A549 (cell line): ENCODE results near the gene BST2.

Experiments
- CTCF ChIP-seq: fragments of >200 bp; sonication (Bioruptor Twin); formaldehyde crosslinking; IDR thresholded peaks from 3 replicates; pipeline ENCODE4 v1.5.1; 2016
- FOSL2 ChIP-seq, 2 experiments: fragments of 450-650 bp in 1 of 2; fragments of >200 bp in 1 of 2; sonication (Bioruptor Twin) in 1 of 2; formaldehyde crosslinking; IDR thresholded peaks; 2 replicates each; pipeline versions ENCODE4 v1.5.0 to v1.6.1; 2016 to 2020; ENCODE audit warnings: mild to moderate bottlenecking in 1 of 2, moderate library complexity in 1 of 2
- MAFK ChIP-seq: fragments of 450-650 bp; IDR thresholded peaks from 2 replicates; pipeline ENCODE4 v1.6.1; 2014; ENCODE audit not compliant: partially characterized antibody
- MAX ChIP-seq: IDR thresholded peaks from 2 replicates; pipeline ENCODE4 v1.6.1; 2012
- POLR2AphosphoS2 ChIP-seq: conservative IDR thresholded peaks from 2 replicates; pipeline ENCODE4 v1.6.1; 2012; ENCODE audit warnings: low read length, improper control_type of control experiment, inconsistent platforms
- RAD21 ChIP-seq, 2 experiments: fragments of >200 bp in 1 of 2; sonication (Bioruptor Twin) in 1 of 2; formaldehyde crosslinking in 1 of 2; IDR thresholded peaks in 1 of 2; conservative IDR thresholded peaks in 1 of 2; 2 replicates in 1 of 2; 3 replicates in 1 of 2; pipeline ENCODE4 v1.6.1; 2012 to 2018; ENCODE audit warnings: inconsistent platforms in 1 of 2
- RCOR1 ChIP-seq: fragments of 150-350 bp; IDR thresholded peaks from 2 replicates; pipeline ENCODE4 v1.6.1; 2014; ENCODE audit warnings: antibody characterized with exemption, low read length, low read depth
- TP53 ChIP-seq: fragments of 250-450 bp; sonication (Bioruptor Pico); IDR thresholded peaks from 2 replicates; pipeline ENCODE4 v1.5.0; 2021; ENCODE audit warnings: mild to moderate bottlenecking, moderate library complexity
- TF ChIP-seq, protein P1 (sequence below): fragments of 200-600 bp; sonication (generic); IDR thresholded peaks from 2 replicates; pipeline ENCODE4 v1.6.1; 2016; ENCODE audit warnings: antibody characterized with exemption, mild to moderate bottlenecking, moderate library complexity

DNA sequence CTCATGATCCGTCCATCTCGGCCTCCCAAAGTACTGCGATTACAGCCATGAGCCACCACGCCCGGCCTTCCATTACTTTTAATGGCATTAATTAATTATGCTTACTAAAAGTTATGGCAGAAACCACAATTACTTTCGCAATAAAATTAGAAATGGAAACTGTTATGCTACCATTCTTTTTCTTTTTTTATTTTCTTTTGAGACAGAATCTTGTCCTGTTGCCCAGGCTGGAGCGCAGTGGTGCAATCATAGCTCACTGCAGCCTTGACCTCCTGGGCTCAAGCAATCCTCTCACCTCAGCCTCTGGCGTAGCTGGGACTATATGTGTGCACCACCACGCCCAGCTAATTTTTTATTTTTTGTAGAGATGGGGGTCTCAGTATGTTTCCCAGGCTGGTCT lies 4.6 kb upstream of the BST2 start:
- TF ChIP-seq FOSL2 (IDR thresholded peaks at IDR 0.05), result no peak
- no peak for TF ChIP-seq FOSL2 (CRISPR knock-in tag; IDR thresholded peaks at IDR 0.05)
- no peak for TF ChIP-seq CTCF
- no peak for TF ChIP-seq MAX
- TF ChIP-seq, protein P1, sequence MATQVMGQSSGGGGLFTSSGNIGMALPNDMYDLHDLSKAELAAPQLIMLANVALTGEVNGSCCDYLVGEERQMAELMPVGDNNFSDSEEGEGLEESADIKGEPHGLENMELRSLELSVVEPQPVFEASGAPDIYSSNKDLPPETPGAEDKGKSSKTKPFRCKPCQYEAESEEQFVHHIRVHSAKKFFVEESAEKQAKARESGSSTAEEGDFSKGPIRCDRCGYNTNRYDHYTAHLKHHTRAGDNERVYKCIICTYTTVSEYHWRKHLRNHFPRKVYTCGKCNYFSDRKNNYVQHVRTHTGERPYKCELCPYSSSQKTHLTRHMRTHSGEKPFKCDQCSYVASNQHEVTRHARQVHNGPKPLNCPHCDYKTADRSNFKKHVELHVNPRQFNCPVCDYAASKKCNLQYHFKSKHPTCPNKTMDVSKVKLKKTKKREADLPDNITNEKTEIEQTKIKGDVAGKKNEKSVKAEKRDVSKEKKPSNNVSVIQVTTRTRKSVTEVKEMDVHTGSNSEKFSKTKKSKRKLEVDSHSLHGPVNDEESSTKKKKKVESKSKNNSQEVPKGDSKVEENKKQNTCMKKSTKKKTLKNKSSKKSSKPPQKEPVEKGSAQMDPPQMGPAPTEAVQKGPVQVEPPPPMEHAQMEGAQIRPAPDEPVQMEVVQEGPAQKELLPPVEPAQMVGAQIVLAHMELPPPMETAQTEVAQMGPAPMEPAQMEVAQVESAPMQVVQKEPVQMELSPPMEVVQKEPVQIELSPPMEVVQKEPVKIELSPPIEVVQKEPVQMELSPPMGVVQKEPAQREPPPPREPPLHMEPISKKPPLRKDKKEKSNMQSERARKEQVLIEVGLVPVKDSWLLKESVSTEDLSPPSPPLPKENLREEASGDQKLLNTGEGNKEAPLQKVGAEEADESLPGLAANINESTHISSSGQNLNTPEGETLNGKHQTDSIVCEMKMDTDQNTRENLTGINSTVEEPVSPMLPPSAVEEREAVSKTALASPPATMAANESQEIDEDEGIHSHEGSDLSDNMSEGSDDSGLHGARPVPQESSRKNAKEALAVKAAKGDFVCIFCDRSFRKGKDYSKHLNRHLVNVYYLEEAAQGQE, result no peak
- no peak for TF ChIP-seq RCOR1
- no peak for TF ChIP-seq POLR2AphosphoS2
- no peak for TF ChIP-seq MAFK
- TF ChIP-seq RAD21 (conservative IDR thresholded peaks at IDR 0.05 in 1 of 2, IDR thresholded peaks at IDR 0.05 in 1 of 2), result no peak
- no peak for TF ChIP-seq TP53
